ENCODE data around the gene CSRNP3.

CSRNP3 gene

DNA sequence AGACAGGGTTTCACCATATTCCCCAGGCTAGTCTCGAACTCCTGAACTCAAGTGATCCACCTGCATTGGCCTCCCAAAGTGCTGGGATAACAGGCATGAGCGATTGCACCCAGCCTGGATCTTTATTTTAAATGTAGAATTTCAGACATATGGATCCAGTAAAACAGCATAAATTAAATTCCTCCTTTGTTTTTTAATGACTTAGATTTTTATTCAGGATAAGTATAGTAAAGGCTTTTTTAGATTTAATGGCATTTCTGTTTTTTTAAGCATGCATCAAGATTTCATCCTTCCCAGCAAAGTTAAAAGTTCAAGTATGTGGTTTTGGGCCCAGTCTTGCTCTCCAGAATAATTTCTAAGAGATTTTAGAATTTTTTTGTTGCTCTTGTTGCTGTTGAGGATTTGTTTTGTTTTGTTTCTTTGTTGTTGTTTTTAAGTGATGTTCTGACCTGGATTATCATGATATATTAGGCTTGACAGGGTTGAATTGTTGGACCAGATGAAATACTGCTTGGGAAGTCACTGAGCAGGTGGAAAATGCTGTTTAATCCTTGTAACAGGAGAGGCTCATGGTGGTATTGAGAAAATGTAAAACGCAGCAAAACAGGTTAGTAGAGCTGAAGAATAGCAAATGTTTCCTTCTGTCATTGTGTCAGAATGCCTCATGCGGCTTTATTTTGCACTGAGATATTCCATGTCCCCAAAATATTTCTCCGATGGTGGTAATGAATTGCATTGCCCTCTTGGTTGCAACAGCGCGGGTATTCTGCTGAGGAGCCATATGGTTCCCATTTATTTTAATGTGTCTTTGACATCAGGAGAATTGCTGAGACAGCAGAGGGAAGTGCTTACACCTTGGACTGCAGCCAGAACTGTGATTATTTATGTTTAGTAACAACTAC lies 176.7 kb downstream of the CSRNP3 start:
- TF ChIP-seq, protein P1, sequence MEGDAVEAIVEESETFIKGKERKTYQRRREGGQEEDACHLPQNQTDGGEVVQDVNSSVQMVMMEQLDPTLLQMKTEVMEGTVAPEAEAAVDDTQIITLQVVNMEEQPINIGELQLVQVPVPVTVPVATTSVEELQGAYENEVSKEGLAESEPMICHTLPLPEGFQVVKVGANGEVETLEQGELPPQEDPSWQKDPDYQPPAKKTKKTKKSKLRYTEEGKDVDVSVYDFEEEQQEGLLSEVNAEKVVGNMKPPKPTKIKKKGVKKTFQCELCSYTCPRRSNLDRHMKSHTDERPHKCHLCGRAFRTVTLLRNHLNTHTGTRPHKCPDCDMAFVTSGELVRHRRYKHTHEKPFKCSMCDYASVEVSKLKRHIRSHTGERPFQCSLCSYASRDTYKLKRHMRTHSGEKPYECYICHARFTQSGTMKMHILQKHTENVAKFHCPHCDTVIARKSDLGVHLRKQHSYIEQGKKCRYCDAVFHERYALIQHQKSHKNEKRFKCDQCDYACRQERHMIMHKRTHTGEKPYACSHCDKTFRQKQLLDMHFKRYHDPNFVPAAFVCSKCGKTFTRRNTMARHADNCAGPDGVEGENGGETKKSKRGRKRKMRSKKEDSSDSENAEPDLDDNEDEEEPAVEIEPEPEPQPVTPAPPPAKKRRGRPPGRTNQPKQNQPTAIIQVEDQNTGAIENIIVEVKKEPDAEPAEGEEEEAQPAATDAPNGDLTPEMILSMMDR (IDR thresholded peaks at IDR 0.05; ENCODE audit: low read depth, low read length): no peak
- peak; percentile 8 for DNase-seq (ENCODE audit: low read depth, low spot score)
- no peak overlapping the region for H3K4me3 ChIP-seq (ENCODE audit: low read depth, low read length)
- in situ Hi-C loops (cut with HindIII; ENCODE audit: low sequenced_read_pairs): no loop called here

DNA sequence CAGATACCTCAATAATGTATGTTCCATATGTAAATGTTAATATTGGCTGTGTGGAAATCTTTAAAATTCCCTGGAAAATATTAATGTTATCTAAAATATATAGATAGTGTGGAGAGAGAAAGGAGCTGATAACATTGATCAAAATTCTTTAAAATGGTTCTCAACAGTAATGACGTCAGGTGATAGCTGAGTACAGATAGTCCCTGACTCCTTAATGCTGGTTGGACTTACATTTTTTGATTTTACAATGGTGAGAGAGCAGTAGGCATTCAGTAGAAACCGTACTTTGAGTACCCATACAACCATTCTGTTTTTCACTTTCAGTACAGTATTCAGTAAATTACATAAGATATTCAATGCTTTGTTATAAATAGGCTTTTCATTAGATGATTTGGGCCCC lies 177.9 kb downstream of the CSRNP3 start:
- no peak for DNase-seq (ENCODE audit: low read depth, low spot score)
- in situ Hi-C loops (cut with HindIII; ENCODE audit: low sequenced_read_pairs): no loop called here
- TF ChIP-seq, protein P1 (IDR thresholded peaks at IDR 0.05; ENCODE audit: low read depth, low read length): no peak

DNA sequence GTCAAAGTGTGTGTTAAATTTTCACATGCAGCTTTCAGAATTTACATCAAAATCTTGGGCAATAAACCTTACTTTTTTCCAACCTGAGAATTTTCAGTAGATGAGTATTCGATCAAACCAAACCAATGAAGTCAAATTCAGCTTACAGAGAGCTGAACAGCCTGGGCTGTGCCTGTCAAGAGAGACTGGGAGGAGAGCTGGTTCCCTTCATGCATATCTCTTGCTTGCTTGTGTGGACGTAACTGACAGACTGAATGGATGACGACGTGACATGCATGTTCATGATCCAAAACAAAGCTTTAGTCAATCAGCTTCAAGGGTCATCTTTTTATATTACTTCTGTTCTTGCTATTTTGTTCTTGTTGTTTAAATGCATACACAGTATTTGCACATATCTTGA lies 179.3 kb downstream of the CSRNP3 start:
- TF ChIP-seq, protein P1 (IDR thresholded peaks at IDR 0.05; ENCODE audit: low read depth, low read length): no peak
- no peak for DNase-seq (ENCODE audit: low read depth, low spot score)
- H3K4me3 ChIP-seq (ENCODE audit: low read depth, low read length): no peak overlapping the region
- in situ Hi-C loops (cut with HindIII; ENCODE audit: low sequenced_read_pairs): no loop called here

More for the DNA sequence above, 177.9 kb downstream of the CSRNP3 start:
- no peak overlapping the region for H3K4me3 ChIP-seq (ENCODE audit: low read depth, low read length)

DNA sequence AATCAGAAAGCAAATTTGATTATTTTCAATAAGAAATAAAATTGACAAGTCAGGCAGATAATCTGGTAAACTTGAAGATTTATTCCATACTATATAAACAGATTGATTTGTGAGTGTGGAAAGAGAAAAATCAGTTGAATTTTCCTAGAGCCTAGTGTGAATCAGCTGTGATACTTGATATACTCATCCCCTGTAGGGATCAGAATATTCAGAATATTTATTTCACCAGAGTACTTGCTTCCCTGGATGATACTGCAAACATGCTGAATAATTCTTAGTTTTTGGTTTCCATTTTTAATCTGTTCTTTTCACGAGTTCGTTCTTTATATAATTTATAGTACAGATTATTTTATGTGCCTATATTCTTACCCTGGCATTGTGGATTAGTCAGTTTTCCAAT lies 181.7 kb downstream of the CSRNP3 start:
- in situ Hi-C loops (cut with HindIII; ENCODE audit: low sequenced_read_pairs): no loop called here
- H3K4me3 ChIP-seq (ENCODE audit: low read depth, low read length): no peak overlapping the region
- DNase-seq (ENCODE audit: low read depth, low spot score): no peak
- TF ChIP-seq, protein P1 (IDR thresholded peaks at IDR 0.05; ENCODE audit: low read depth, low read length): no peak

DNA sequence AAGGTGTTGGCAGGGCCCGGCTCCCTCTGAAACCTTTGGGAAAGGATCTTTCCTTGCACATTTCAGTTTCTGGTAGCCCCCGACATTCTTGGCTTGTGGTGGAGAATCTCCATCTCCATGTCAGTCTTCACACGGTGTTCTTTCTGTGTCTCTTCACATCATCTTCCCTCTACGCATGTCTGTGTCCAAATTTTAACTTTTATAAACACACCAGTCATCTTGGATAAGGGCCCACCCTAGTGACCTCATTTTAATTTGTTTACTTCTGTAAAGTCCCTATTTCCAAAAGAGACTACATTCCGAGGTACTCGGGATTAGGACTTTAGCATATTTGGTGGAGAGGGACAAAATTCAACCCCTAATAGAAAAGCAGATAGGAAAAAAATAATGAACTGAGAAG lies 186.2 kb downstream of the CSRNP3 start:
- H3K4me3 ChIP-seq (ENCODE audit: low read depth, low read length): no peak overlapping the region
- TF ChIP-seq, protein P1 (IDR thresholded peaks at IDR 0.05; ENCODE audit: low read depth, low read length): no peak
- DNase-seq (ENCODE audit: low read depth, low spot score): no peak
- in situ Hi-C loops (cut with HindIII; ENCODE audit: low sequenced_read_pairs): no loop called here

DNA sequence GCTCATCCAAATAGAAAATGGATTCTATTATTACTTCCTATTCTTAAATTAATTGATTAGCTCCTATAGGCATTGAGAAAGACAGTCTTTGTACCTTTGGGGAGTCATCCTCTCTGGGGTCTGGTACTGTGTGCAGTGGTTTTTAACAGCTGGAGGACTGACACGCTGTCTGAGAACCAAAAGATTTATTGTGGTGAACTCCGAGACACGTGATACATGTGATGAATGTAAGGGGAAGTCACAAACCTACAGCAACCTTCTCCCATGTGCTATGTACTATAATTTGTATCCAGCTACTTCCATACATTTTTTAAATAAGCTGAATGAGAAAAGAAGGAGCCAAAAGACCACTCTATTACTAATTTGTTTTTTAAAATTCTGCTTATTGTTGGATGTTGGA lies 190.9 kb downstream of the CSRNP3 start:
- in situ Hi-C loops (cut with HindIII; ENCODE audit: low sequenced_read_pairs): no loop called here
- TF ChIP-seq, protein P1 (IDR thresholded peaks at IDR 0.05; ENCODE audit: low read depth, low read length): no peak
- DNase-seq (ENCODE audit: low read depth, low spot score): no peak
- no peak overlapping the region for H3K4me3 ChIP-seq (ENCODE audit: low read depth, low read length)

Data from astrocyte of the spinal cord (primary cell).